IMR-90 (cell line): ENCODE data around the gene DCC. TPM values are rescaled to one million over a fixed set of nuclear protein-coding genes. Genes with fewer than 3 reads are reported as not detected.

Experiments
- ATAC-seq: fragments of 200-7000 bp; cut with Tn5 transposase; 2 replicates; pipeline ENCODE4 v1.9.1; 2020; ENCODE audit warnings: low read depth, mild to moderate bottlenecking, moderate library complexity
- BruUV-seq: library from RNA; stranded (reverse); fragments of 400-500 nt; replicated peaks from 2 replicates; lab custom pipeline; 2021; lab: Mats Ljungman, UMichigan
- CTCF ChIA-PET: fragments of 300-600 bp; formaldehyde crosslinking; extraction: SDS; loops from one replicate; lab custom pipeline; 2021; ENCODE audit warnings: antibody characterized with exemption; lab: Yijun Ruan, JAX
- POLR2A ChIA-PET: fragments of 300-600 bp; sonication (Branson Sonifier 250); formaldehyde crosslinking; loops from one replicate; lab custom pipeline; 2022; ENCODE audit warnings: antibody characterized with exemption; ENCODE audit not compliant: unreplicated experiment; lab: Charles Lee
- DNase-seq: peaks from one replicate; pipeline ENCODE4 v3.0.0; 2013
- H2AFZ ChIP-seq: replicated peaks from 2 replicates; pipeline ENCODE3; 2013; ENCODE audit warnings: low read length, mild to moderate bottlenecking; ENCODE audit not compliant: poor library complexity
- H2AK5ac ChIP-seq: 2 replicates; pipeline ENCODE4 v1.6.1; 2013; ENCODE audit warnings: low read depth, low read length, inconsistent platforms
- H2AK9ac ChIP-seq: replicated peaks from 2 replicates; pipeline ENCODE3; 2013; ENCODE audit warnings: mild to moderate bottlenecking, low read depth, low read length, moderate library complexity; ENCODE audit not compliant: poor library complexity
- H2BK120ac ChIP-seq: 2 replicates; pipeline ENCODE4 v1.6.1; 2013; ENCODE audit warnings: low read depth, low read length, inconsistent platforms
- H2BK15ac ChIP-seq: 3 replicates; pipeline ENCODE4 v1.6.1; 2013; ENCODE audit warnings: low read depth, low read length, inconsistent platforms
- H2BK20ac ChIP-seq: 2 replicates; pipeline ENCODE4 v1.6.1; 2013; ENCODE audit warnings: low read depth, mild to moderate bottlenecking, inconsistent platforms, low read length, moderate library complexity
- H2BK5ac ChIP-seq: 2 replicates; pipeline ENCODE4 v1.6.1; 2013; ENCODE audit warnings: mild to moderate bottlenecking, low read depth, low read length, inconsistent platforms; ENCODE audit not compliant: poor library complexity, severe bottlenecking
- H3K14ac ChIP-seq: replicated peaks from 2 replicates; pipeline ENCODE4 v1.6.1; 2013; ENCODE audit warnings: low read depth, low read length, inconsistent platforms
- H3K18ac ChIP-seq: 2 replicates; pipeline ENCODE4 v1.6.1; 2013; ENCODE audit warnings: low read depth, low read length, control low read depth
- H3K23ac ChIP-seq: 2 replicates; pipeline ENCODE4 v1.6.1; 2013; ENCODE audit warnings: low read depth, low read length, inconsistent platforms
- H3K27ac ChIP-seq: 2 replicates; pipeline ENCODE4 v1.5.1; 2013; ENCODE audit warnings: mild to moderate bottlenecking, control low read depth, low read length; ENCODE audit not compliant: insufficient read depth
- H3K27me3 ChIP-seq: 2 replicates; pipeline ENCODE4 v1.6.1; 2013; ENCODE audit warnings: low read length; ENCODE audit not compliant: control insufficient read depth, insufficient read depth
- H3K36me3 ChIP-seq: 2 replicates; pipeline ENCODE4 v1.6.1; 2013; ENCODE audit warnings: low read length, mixed read lengths; ENCODE audit not compliant: control insufficient read depth, insufficient read depth
- H3K4ac ChIP-seq: 2 replicates; pipeline ENCODE4 v1.6.1; 2013; ENCODE audit warnings: low read depth, low read length, inconsistent platforms
- H3K4me1 ChIP-seq: 2 replicates; pipeline ENCODE4 v1.6.1; 2013; ENCODE audit warnings: low read length, mixed read lengths; ENCODE audit not compliant: control insufficient read depth, insufficient read depth
- H3K4me2 ChIP-seq: 2 replicates; pipeline ENCODE4 v1.6.1; 2013; ENCODE audit warnings: low read depth, mild to moderate bottlenecking, control low read depth, low read length, moderate library complexity
- H3K4me3 ChIP-seq: 2 replicates; pipeline ENCODE4 v1.5.1; 2013; ENCODE audit warnings: low read depth, mild to moderate bottlenecking, control low read depth, low read length, moderate library complexity; ENCODE audit not compliant: insufficient read depth
- H3K56ac ChIP-seq: 2 replicates; pipeline ENCODE4 v1.6.1; 2013; ENCODE audit warnings: low read length, inconsistent platforms; ENCODE audit not compliant: insufficient read depth; ENCODE audit errors: extremely low read depth
- H3K79me1 ChIP-seq, 2 experiments: 2 replicates each; pipeline ENCODE4 v1.6.1; 2013; ENCODE audit warnings: low read length in 2 of 2, inconsistent platforms in 1 of 2, low read depth in 1 of 2
- H3K9ac ChIP-seq: 2 replicates; pipeline ENCODE4 v1.6.1; 2013; ENCODE audit warnings: low read depth, low read length, control low read depth
- H3K9me1 ChIP-seq: 2 replicates; pipeline ENCODE4 v1.6.1; 2013; ENCODE audit warnings: low read length, inconsistent platforms; ENCODE audit not compliant: insufficient read depth
- H3K9me3 ChIP-seq: 2 replicates; pipeline ENCODE4 v1.6.1; 2013; ENCODE audit warnings: low read length; ENCODE audit not compliant: control insufficient read depth, insufficient read depth
- H4K20me1 ChIP-seq: 2 replicates; pipeline ENCODE4 v1.6.1; 2013; ENCODE audit warnings: low read length, inconsistent platforms; ENCODE audit not compliant: insufficient read depth
- H4K5ac ChIP-seq: 2 replicates; pipeline ENCODE4 v1.6.1; 2013; ENCODE audit warnings: mild to moderate bottlenecking, low read depth, low read length, control low read depth
- H4K8ac ChIP-seq, 2 experiments: 2 replicates each; pipeline ENCODE4 v1.6.1; 2013; ENCODE audit warnings: low read depth in 2 of 2, low read length in 2 of 2, control low read depth in 1 of 2, inconsistent platforms in 1 of 2
- H4K91ac ChIP-seq: 2 replicates; pipeline ENCODE4 v1.6.1; 2013; ENCODE audit warnings: low read depth, low read length, inconsistent platforms; ENCODE audit not compliant: insufficient read depth
- BHLHE40 ChIP-seq: fragments of 150-350 bp; IDR thresholded peaks from 2 replicates; pipeline ENCODE4 v1.6.1; 2016; ENCODE audit warnings: mild to moderate bottlenecking, low read depth, low read length
- CEBPB ChIP-seq: IDR thresholded peaks from 2 replicates; pipeline ENCODE4 v1.6.1; 2012; ENCODE audit warnings: low read depth, low read length, improper control_type of control experiment
- CHD1 ChIP-seq: IDR thresholded peaks from 2 replicates; pipeline ENCODE4 v1.6.1; 2012; ENCODE audit warnings: low read depth, low read length, improper control_type of control experiment
- CTCF ChIP-seq: conservative IDR thresholded peaks from 2 replicates; pipeline ENCODE4 v1.5.1; 2012; ENCODE audit warnings: mild to moderate bottlenecking, low read depth, low read length, improper control_type of control experiment
- ELK1 ChIP-seq: fragments of 150-350 bp; IDR thresholded peaks from 2 replicates; pipeline ENCODE4 v1.6.1; 2016; ENCODE audit warnings: low read depth, mild to moderate bottlenecking, low read length, moderate library complexity, borderline replicate concordance
- FOS ChIP-seq: fragments of 150-350 bp; IDR thresholded peaks from 2 replicates; pipeline ENCODE4 v1.6.1; 2016; ENCODE audit warnings: low read depth, low read length
- MAFK ChIP-seq: IDR thresholded peaks from 2 replicates; pipeline ENCODE4 v1.6.1; 2012; ENCODE audit warnings: low read depth, low read length, improper control_type of control experiment
- MAZ ChIP-seq: IDR thresholded peaks from 2 replicates; pipeline ENCODE4 v1.6.1; 2012; ENCODE audit warnings: low read depth, mild to moderate bottlenecking, low read length, improper control_type of control experiment, moderate library complexity, borderline replicate concordance
- MXI1 ChIP-seq: IDR thresholded peaks from 2 replicates; pipeline ENCODE4 v1.6.1; 2012; ENCODE audit warnings: low read depth, mild to moderate bottlenecking, low read length, moderate library complexity, borderline replicate concordance
- NFE2L2 ChIP-seq: fragments of 150-350 bp; IDR thresholded peaks from 2 replicates; pipeline ENCODE4 v1.6.1; 2016; ENCODE audit warnings: low read depth, mild to moderate bottlenecking, low read length
- POLR2A ChIP-seq: IDR thresholded peaks from 2 replicates; pipeline ENCODE4 v1.6.1; 2012; ENCODE audit warnings: mild to moderate bottlenecking, low read depth, low read length
- RAD21 ChIP-seq: IDR thresholded peaks from 2 replicates; pipeline ENCODE4 v1.6.1; 2012; ENCODE audit warnings: low read length, improper control_type of control experiment
- RCOR1 ChIP-seq: IDR thresholded peaks from 2 replicates; pipeline ENCODE4 v1.6.1; 2012; ENCODE audit warnings: mild to moderate bottlenecking, low read length, improper control_type of control experiment; ENCODE audit not compliant: insufficient replicate concordance
- RFX5 ChIP-seq: IDR thresholded peaks from 2 replicates; pipeline ENCODE4 v1.8.0; 2012; ENCODE audit warnings: low read depth, mild to moderate bottlenecking, low read length, moderate library complexity
- SMC3 ChIP-seq: fragments of 150-350 bp; IDR thresholded peaks from 2 replicates; pipeline ENCODE4 v1.6.1; 2016; ENCODE audit warnings: low read depth, mild to moderate bottlenecking, antibody characterized with exemption, low read length, moderate library complexity
- USF2 ChIP-seq: fragments of 150-350 bp; IDR thresholded peaks from 2 replicates; pipeline ENCODE4 v1.6.1; 2017; ENCODE audit warnings: mild to moderate bottlenecking, antibody characterized with exemption, low read length, low read depth
- WGBS, 2 experiments: methylation state at CpG; one replicate each; pipeline versions ENCODE4 v1.1.5 to v1.1.7; 2013; ENCODE audit warnings: missing lambda C conversion rate in 2 of 2; ENCODE audit not compliant: insufficient read length in 1 of 2; ENCODE audit errors: extremely low coverage in 2 of 2; 5-methylcytosine and 5-hydroxymethylcytosine counted together
- dilution Hi-C: fragments of 300-500 bp; cut with HindIII; formaldehyde crosslinking; loops from one replicate; pipeline ENCODE4 v1.14.3; 2018; ENCODE audit warnings: low sequenced_read_pairs; ENCODE audit not compliant: unreplicated experiment
- in situ Hi-C: fragments of 300-500 bp; cut with MboI; formaldehyde crosslinking; loops from 3 replicates; pipeline ENCODE4 v1.14.3; 2019; ENCODE audit warnings: low sequenced_read_pairs, inconsistent platforms, mixed read lengths
- intact Hi-C: fragments of 100-400 bp; cut with micrococcal nuclease; formaldehyde crosslinking; loops from 2 replicates; pipeline ENCODE4 v1.10.0; 2022
- polyA plus RNA-seq, 3 experiments: library from polyadenylated mRNA; depleted of rRNA; stranded (reverse); fragments of >200 nt; gene quantifications; 2 replicates each; pipeline ENCODE4 v1.2.3, GENCODE V29; 2012; ENCODE audit warnings: low replicate concordance in 1 of 3
- total RNA-seq: library from RNA; depleted of rRNA; stranded (reverse); fragments of >200 nt; gene quantifications from 2 replicates; pipeline ENCODE4 v1.2.3, GENCODE V29; 2012

DCC gene
- total and polyA plus RNA-seq, 2 of the 4 experiments (the other 2 are of a cell fraction), result 0.31 to 0.54 TPM

DNA sequence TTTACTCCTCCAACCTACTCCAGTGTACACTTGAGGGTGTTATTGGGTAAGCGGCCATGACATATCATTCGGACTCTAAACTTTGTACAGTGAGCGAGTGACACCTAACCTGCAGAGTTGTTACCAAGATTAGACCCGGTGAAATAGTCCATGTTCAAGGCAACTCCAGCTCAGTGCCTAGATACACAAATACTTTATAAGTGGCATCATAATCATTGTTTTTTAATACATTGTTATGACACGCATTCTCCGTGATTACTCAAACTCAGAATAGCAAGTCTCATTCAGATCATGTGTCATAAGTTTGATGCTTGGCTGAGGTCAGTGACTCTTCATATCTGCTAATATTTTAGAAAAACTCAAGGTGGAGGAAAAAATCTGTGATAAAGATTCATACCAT lies 597.8 kb downstream of the DCC start:
- DNase-seq, result no peak
- no peaks in the 10 kb centered on the region; the same call in 1 of the 2 replicates for H3K9me3 ChIP-seq
- no peak overlapping the region for H4K8ac ChIP-seq
- no peak overlapping the region for H2AK9ac ChIP-seq
- H4K91ac ChIP-seq, result no peak overlapping the region
- H3K23ac ChIP-seq, result no peak overlapping the region
- H3K4me2 ChIP-seq, result no peak overlapping the region
- H3K27me3 ChIP-seq, result no peaks in the 10 kb centered on the region
- no peak overlapping the region for H3K9ac ChIP-seq
- H4K20me1 ChIP-seq, result no peaks in the 10 kb centered on the region
- ChIA-PET CTCF (no interaction called here), POLR2A (no interaction called here)
- no TSS peak for BruUV-seq
- H2BK5ac ChIP-seq, result no peak overlapping the region
- H3K79me1 ChIP-seq, result no peaks in the 10 kb centered on the region
- H3K36me3 ChIP-seq, result no peaks in the 10 kb centered on the region
- H3K4ac ChIP-seq, result no peak overlapping the region
- H3K14ac ChIP-seq, result no peak overlapping the region
- H3K27ac ChIP-seq, result no peak overlapping the region
- no peak overlapping the region for H3K56ac ChIP-seq
- H4K5ac ChIP-seq, result no peak overlapping the region
- no peak for ATAC-seq
- no peak overlapping the region for H3K18ac ChIP-seq
- no peak overlapping the region for H3K4me3 ChIP-seq
- no peak for TF ChIP-seq NFE2L2
- TF ChIP-seq RCOR1, result no peak
- TF ChIP-seq CEBPB, result no peak
- no peak for TF ChIP-seq MXI1
- TF ChIP-seq POLR2A, result no peak
- TF ChIP-seq RAD21, result no peak
- TF ChIP-seq RFX5, result no peak
- no peak for TF ChIP-seq CTCF
- no peak for TF ChIP-seq CHD1
- no peak for TF ChIP-seq MAZ
- no peak for TF ChIP-seq USF2
- no peak for TF ChIP-seq MAFK
- no peak for TF ChIP-seq FOS
- no peak for TF ChIP-seq BHLHE40
- no peak for TF ChIP-seq SMC3
- TF ChIP-seq ELK1, result no peak
- no peak overlapping the region for H2AK5ac ChIP-seq
- WGBS, 2 experiments, result no CpG with 5 or more reads among the region's 6 CpGs
- H2BK120ac ChIP-seq, result no peak overlapping the region
- dilution Hi-C loops (no loop called here), intact Hi-C loops (no loop called here), in situ Hi-C loops (no loop called here)
- no peaks in the 10 kb centered on the region for H3K9me1 ChIP-seq
- no peak overlapping the region for H2BK20ac ChIP-seq
- no peaks in the 10 kb centered on the region for H3K4me1 ChIP-seq
- H2AFZ ChIP-seq, result no peak overlapping the region
- no peak overlapping the region for H2BK15ac ChIP-seq
